Loucy (cell line): ENCODE measurements around the gene FKBP15.

Experiments
- CTCF ChIP-seq: fragments of 200-600 bp; sonication (generic); conservative IDR thresholded peaks from 2 replicates; pipeline ENCODE4 v1.5.1; 2014; ENCODE audit warnings: mild to moderate bottlenecking, antibody characterized with exemption, low read length
- EZH2phosphoT487 ChIP-seq: fragments of 200-600 bp; IDR thresholded peaks from 2 replicates; pipeline ENCODE4 v1.6.1; 2018; ENCODE audit warnings: antibody characterized with exemption, mild to moderate bottlenecking, moderate library complexity, borderline replicate concordance

- TF ChIP-seq CTCF (no peak), EZH2phosphoT487 (no peak)
Observed at GRCh38 chr9:113261917-113262671, 41.0 kb upstream of the FKBP15 start.
